Mammary epithelial cell (primary cell): Measurements from ENCODE around the gene DSTYK.

Experiments
- CTCF ChIP-seq, 2 donors: IDR thresholded peaks in 1 of 2; conservative IDR thresholded peaks in 1 of 2; 2 replicates each; pipeline ENCODE4 v1.5.1; 2011 to 2012; ENCODE audit warnings: inconsistent platforms in 2 of 2, low read length in 2 of 2, mild to moderate bottlenecking in 2 of 2, control low read depth in 1 of 2, low read depth in 1 of 2; ENCODE audit not compliant: insufficient read depth in 1 of 2; ENCODE audit errors: extremely low read depth in 1 of 2
- EZH2 ChIP-seq: IDR thresholded peaks from 2 replicates; pipeline ENCODE4 v1.6.1; 2012; ENCODE audit warnings: low read length, inconsistent platforms, borderline replicate concordance

GRCh38 chr1:205232945-205233397, 21.5 kb upstream of the DSTYK start:
- TF ChIP-seq EZH2, result no peak
- no peak for TF ChIP-seq CTCF (conservative IDR thresholded peaks at IDR 0.05 in 1 of 2, IDR thresholded peaks at IDR 0.05 in 1 of 2; ENCODE audit: extremely low read depth in 1 of 2, insufficient read depth in 1 of 2, low read depth in 1 of 2, low read length in 2 of 2)
